Activated naive CD8-positive, alpha-beta T cell (primary cell): ENCODE data around the gene SLC28A2.
"Not testable (repeated sequence)": the region's sequence is repeated elsewhere in the genome, so short reads cannot be mapped to it uniquely, and the experiment has no call there.

ENCODE experiments used
- H3K27ac Mint-ChIP-seq: one replicate; pipeline ENCODE4 v1.8.0; 2021; ENCODE audit warnings: mixed read lengths
- H3K27me3 Mint-ChIP-seq: one replicate; pipeline ENCODE4 v1.8.0; 2021; ENCODE audit warnings: mixed read lengths
- H3K36me3 Mint-ChIP-seq: one replicate; pipeline ENCODE4 v1.8.0; 2021; ENCODE audit warnings: mixed read lengths
- H3K4me1 Mint-ChIP-seq: one replicate; pipeline ENCODE4 v1.8.0; 2021; ENCODE audit warnings: low read depth, mixed read lengths
- H3K4me3 Mint-ChIP-seq: one replicate; pipeline ENCODE4 v1.8.0; 2021; ENCODE audit warnings: mild to moderate bottlenecking, mixed read lengths
- H3K9me3 Mint-ChIP-seq: one replicate; pipeline ENCODE4 v1.8.0; 2021; ENCODE audit warnings: low read depth, mixed read lengths

Gene SLC28A2

DNA sequence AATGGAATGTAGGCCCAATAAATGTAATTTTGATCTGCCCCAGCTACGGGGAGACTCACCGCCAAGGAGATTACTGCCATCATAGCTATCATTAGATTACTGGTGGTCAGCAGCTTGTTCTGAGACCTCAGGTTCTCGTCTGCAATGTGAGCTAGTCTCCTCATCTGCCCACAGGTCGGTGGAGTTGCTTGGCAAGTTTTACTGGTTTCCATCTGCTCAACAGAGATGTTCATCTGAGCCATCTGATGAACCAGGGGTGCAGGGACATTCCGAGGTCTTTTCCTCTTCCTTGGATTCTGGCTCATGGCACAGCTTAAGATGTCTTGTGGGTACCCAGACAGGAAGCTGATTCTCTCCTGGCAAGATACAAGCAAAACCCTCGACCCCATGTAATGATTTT is 15.2 kb upstream of the SLC28A2 start:
- H3K36me3 Mint-ChIP-seq: peaks cover 19% of the 10 kb centered on the region
- H3K4me1 Mint-ChIP-seq, H3K27ac Mint-ChIP-seq, H3K27me3 Mint-ChIP-seq, H3K4me3 Mint-ChIP-seq: not testable (repeated sequence)
- peaks cover 43% of the 10 kb centered on the region for H3K9me3 Mint-ChIP-seq

GRCh38 chr15:45242289-45242688 is 9.7 kb upstream of the SLC28A2 start:
- no peaks in the 10 kb centered on the region for H3K27me3 Mint-ChIP-seq
- H3K4me1 Mint-ChIP-seq: no peaks in the 10 kb centered on the region
- no peak overlapping the region for H3K27ac Mint-ChIP-seq
- no peak overlapping the region for H3K4me3 Mint-ChIP-seq
- H3K36me3 Mint-ChIP-seq: peaks cover 20% of the 10 kb centered on the region
- peaks cover 30% of the 10 kb centered on the region for H3K9me3 Mint-ChIP-seq

DNA sequence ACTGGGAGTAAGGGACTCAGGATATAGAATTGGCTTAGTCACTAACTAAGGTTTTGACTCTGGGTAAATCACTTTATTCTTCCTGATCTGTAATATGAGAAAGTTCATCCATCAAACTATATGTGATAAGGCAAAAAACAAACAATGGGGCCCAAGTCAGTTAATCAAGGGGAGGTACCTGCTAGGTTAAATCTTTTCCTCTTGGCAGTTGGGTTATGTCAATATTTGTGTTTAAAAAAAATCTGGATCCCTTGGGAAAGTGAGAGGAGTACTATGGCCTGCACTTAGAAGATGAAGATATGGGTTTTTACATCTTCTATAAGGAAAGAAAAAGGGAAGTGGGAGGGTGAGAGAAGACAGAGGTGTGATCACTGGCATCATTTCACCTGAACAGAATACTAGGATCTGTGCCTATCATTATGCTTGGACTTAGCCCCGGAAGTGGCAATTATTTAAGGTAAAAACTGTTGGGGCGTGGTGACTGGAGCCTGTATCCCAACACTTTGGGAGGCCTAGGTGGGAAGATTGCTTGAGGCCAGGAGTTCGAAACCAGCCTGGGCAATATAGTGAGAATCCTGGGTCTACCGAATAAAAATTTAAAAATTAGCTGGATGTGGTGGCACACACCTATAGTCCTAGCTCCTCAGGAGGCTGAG is 2.8 kb upstream of the SLC28A2 start:
- H3K4me3 Mint-ChIP-seq: no peak overlapping the region
- H3K27ac Mint-ChIP-seq: no peak overlapping the region
- no peaks in the 10 kb centered on the region for H3K27me3 Mint-ChIP-seq
- H3K4me1 Mint-ChIP-seq: no peaks in the 10 kb centered on the region
- H3K9me3 Mint-ChIP-seq: peaks cover 5% of the 10 kb centered on the region
- H3K36me3 Mint-ChIP-seq: peaks cover 11% of the 10 kb centered on the region

- H3K4me3 Mint-ChIP-seq: no peak overlapping the region
- H3K9me3 Mint-ChIP-seq: no peaks in the 10 kb centered on the region
- no peaks in the 10 kb centered on the region for H3K27me3 Mint-ChIP-seq
- peaks cover 4% of the 10 kb centered on the region for H3K36me3 Mint-ChIP-seq
- no peak overlapping the region for H3K27ac Mint-ChIP-seq
- no peaks in the 10 kb centered on the region for H3K4me1 Mint-ChIP-seq
These were observed 1.3 kb downstream of the SLC28A2 start for GRCh38 chr15:45253330-45253729.

GRCh38 chr15:45254405-45254804 is 2.4 kb downstream of the SLC28A2 start:
- Mint-ChIP-seq H3K4me1 (no peaks in the 10 kb centered on the region), H3K27ac (no peak overlapping the region), H3K27me3 (no peaks in the 10 kb centered on the region), H3K4me3 (no peak overlapping the region), H3K9me3 (peaks cover 4% of the 10 kb centered on the region), H3K36me3 (peaks cover 5% of the 10 kb centered on the region)

DNA sequence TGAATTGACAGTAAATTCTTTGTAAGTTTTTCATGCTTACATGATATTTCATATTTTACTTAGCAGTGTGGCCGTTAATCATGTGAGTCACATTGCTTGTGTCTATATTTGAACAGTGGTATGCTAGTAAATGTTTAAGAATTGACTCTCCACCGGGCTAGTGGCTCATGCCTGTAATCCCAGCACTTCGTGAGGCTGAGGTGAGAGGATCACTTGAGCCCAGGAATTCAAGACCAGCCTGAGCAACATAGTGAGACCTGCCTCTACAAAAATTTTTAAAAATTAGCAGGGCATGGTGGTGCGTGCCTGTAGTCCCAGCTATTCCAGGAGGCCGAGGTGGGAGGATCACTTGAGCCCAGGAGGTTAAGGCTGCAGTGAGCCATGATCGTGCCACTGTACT is 2.8 kb downstream of the SLC28A2 start:
- H3K9me3 Mint-ChIP-seq, H3K27me3 Mint-ChIP-seq, H3K4me1 Mint-ChIP-seq, H3K27ac Mint-ChIP-seq, H3K4me3 Mint-ChIP-seq, H3K36me3 Mint-ChIP-seq: not testable (repeated sequence)

GRCh38 chr15:45259796-45260195 is 7.8 kb downstream of the SLC28A2 start:
- H3K27ac Mint-ChIP-seq: no peak overlapping the region
- H3K4me1 Mint-ChIP-seq: no peaks in the 10 kb centered on the region
- peaks cover 4% of the 10 kb centered on the region for H3K9me3 Mint-ChIP-seq
- no peak overlapping the region for H3K4me3 Mint-ChIP-seq
- peaks cover 3% of the 10 kb centered on the region for H3K36me3 Mint-ChIP-seq
- H3K27me3 Mint-ChIP-seq: no peaks in the 10 kb centered on the region

GRCh38 chr15:45262906-45263461 is 10.9 kb downstream of the SLC28A2 start:
- H3K4me3 Mint-ChIP-seq: no peak overlapping the region
- H3K36me3 Mint-ChIP-seq: peaks cover 3% of the 10 kb centered on the region
- H3K4me1 Mint-ChIP-seq: no peaks in the 10 kb centered on the region
- H3K27me3 Mint-ChIP-seq: no peaks in the 10 kb centered on the region
- peaks cover 4% of the 10 kb centered on the region for H3K9me3 Mint-ChIP-seq
- no peak overlapping the region for H3K27ac Mint-ChIP-seq

- Mint-ChIP-seq H3K27ac (no peak overlapping the region), H3K9me3 (peaks cover under 1% of the 10 kb centered on the region), H3K27me3 (no peaks in the 10 kb centered on the region), H3K4me1 (no peaks in the 10 kb centered on the region), H3K4me3 (no peak overlapping the region), H3K36me3 (peaks cover under 1% of the 10 kb centered on the region)
These were observed 11.8 kb downstream of the SLC28A2 start for GRCh38 chr15:45263854-45264253.

DNA sequence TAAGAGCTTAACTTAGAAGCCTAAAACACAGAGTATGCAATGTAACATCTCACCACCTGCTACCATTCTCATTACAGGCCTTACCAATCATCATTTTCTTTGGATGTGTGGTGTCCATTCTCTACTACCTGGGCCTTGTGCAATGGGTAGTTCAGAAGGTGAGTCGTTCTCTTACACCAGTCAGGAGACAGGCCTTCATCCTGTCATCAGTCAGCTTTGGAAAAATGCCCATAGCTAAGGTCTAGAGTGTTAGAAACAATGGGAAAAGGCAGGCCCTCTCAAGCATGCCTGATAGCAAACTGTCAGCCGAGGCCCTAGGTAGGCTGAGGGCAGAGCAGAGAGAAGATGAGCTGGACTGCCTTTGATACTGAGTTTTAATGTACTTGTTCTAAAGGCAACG is 13.5 kb downstream of the SLC28A2 start:
- Mint-ChIP-seq H3K27me3 (no peaks in the 10 kb centered on the region), H3K4me3 (no peak overlapping the region)

GRCh38 chr15:45268135-45268534 is 16.1 kb downstream of the SLC28A2 start:
- Mint-ChIP-seq H3K27ac (no peak overlapping the region), H3K9me3 (no peaks in the 10 kb centered on the region), H3K4me1 (no peaks in the 10 kb centered on the region), H3K4me3 (no peak overlapping the region), H3K36me3 (no peaks in the 10 kb centered on the region), H3K27me3 (no peaks in the 10 kb centered on the region)

More for the DNA sequence above, 13.5 kb downstream of the SLC28A2 start:
- Mint-ChIP-seq H3K4me1 (no peaks in the 10 kb centered on the region), H3K9me3 (no peaks in the 10 kb centered on the region), H3K36me3 (no peaks in the 10 kb centered on the region), H3K27ac (no peak overlapping the region)

DNA sequence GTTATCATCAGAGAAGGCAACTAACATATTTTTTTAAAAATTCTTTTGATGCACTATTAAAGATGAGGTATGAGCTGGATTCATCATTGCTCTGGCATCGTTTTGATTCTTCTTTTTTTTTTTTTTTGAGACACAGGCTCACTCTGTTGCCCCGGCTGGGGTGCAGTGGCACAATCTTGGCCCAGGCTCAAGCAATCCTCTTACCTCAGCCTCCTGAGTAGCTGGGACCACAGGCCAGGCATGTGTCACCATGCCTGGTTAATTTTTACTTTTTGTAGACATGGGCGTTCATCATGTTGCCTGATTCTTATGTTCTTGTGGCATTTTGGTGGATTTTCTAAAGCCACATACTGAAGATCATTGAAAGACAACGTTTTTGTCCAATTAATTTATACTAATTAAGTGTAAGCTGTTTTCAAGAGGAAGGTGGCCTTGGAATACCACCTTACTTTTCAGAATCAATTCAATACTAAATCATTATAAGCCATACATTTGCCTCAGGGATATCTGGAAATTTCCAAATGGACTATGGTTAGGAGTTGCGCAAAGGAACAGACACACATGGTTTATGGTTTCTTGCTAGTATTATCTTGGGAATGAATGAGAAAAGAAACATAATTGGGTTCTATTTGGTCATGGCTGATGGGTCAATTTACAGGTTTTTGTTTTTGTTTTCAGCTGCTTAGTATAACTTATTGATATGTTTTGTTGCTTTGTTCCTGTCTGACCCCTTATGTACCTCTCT is 22.8 kb downstream of the SLC28A2 start:
- Mint-ChIP-seq H3K4me3 (no peak overlapping the region), H3K36me3 (no peaks in the 10 kb centered on the region), H3K27me3 (no peaks in the 10 kb centered on the region), H3K27ac (no peak overlapping the region), H3K4me1 (peaks cover 15% of the 10 kb centered on the region), H3K9me3 (no peaks in the 10 kb centered on the region)

GRCh38 chr15:45276831-45277230 is 24.8 kb downstream of the SLC28A2 start:
- Mint-ChIP-seq H3K27me3 (no peaks in the 10 kb centered on the region), H3K4me1 (peaks cover 19% of the 10 kb centered on the region), H3K36me3 (no peaks in the 10 kb centered on the region), H3K9me3 (no peaks in the 10 kb centered on the region), H3K27ac (no peak overlapping the region), H3K4me3 (no peak overlapping the region)

GRCh38 chr15:45279024-45279698 is 27.1 kb downstream of the SLC28A2 start:
- Mint-ChIP-seq H3K4me1 (peaks cover 19% of the 10 kb centered on the region), H3K27me3 (peaks cover 1% of the 10 kb centered on the region), H3K36me3 (no peaks in the 10 kb centered on the region), H3K9me3 (no peaks in the 10 kb centered on the region), H3K4me3 (peak overlapping the region; percentile 95), H3K27ac (peak overlapping the region; percentile 93)

- Mint-ChIP-seq H3K27ac (no peak overlapping the region), H3K27me3 (peaks cover 8% of the 10 kb centered on the region)
These were observed 33.4 kb downstream of the SLC28A2 start for GRCh38 chr15:45285413-45285812.

More at GRCh38 chr15:45285413-45285812, 33.4 kb downstream of the SLC28A2 start:
- H3K9me3 Mint-ChIP-seq: no peaks in the 10 kb centered on the region
- H3K4me3 Mint-ChIP-seq: no peak overlapping the region
- H3K36me3 Mint-ChIP-seq: no peaks in the 10 kb centered on the region
- no peaks in the 10 kb centered on the region for H3K4me1 Mint-ChIP-seq
